Stimulated activated CD4-positive, alpha-beta T cell treated with anti-CD3 and anti-CD28 coated beads, Interleukin-1b, Interleukin-23, amount 100 ng/mL, for 48 hours (primary cell): Measurements from ENCODE around the gene AJM1.
"Not testable (repeated sequence)": the region's sequence is repeated elsewhere in the genome, so short reads cannot be mapped to it uniquely, and the experiment has no call there.

Source experiments
- DNase-seq: peaks from one replicate; pipeline ENCODE4 v3.0.0-alpha.2; 2020

The AJM1 gene

GRCh38 chr9:136882109-136882946 is 40.0 kb downstream of the AJM1 start:
- peak; percentile 94 for DNase-seq

- DNase-seq, result not testable (repeated sequence)
These were observed 40.6 kb downstream of the AJM1 start for GRCh38 chr9:136882947-136883283.

GRCh38 chr9:136883670-136884069 is 41.4 kb downstream of the AJM1 start:
- DNase-seq, result not testable (repeated sequence)

- peak; percentile 98 for DNase-seq
These were observed 43.8 kb downstream of the AJM1 start, which contains the start of gene TRAF2 for GRCh38 chr9:136885950-136886578. Gene TRAF2 (plus strand): TSS chr9:136886516. CDS start chr9:136898741, 12,225 bp downstream.

GRCh38 chr9:136886610-136887597 is 44.6 kb downstream of the AJM1 start:
- DNase-seq, result peak; percentile 25

- no peak for DNase-seq
These were observed 46.2 kb downstream of the AJM1 start for GRCh38 chr9:136888454-136888853.

- no peak for DNase-seq
These were observed 47.6 kb downstream of the AJM1 start for GRCh38 chr9:136889858-136890257.

- DNase-seq, result no peak
These were observed 48.4 kb downstream of the AJM1 start for GRCh38 chr9:136890661-136891060.
